ENCODE data around the gene TSSC4. TPM values are rescaled to one million over a fixed set of nuclear protein-coding genes. Genes with fewer than 3 reads are reported as not detected.
A peak's percentile ranks its signal among the peaks of the same experiment; 100 is the strongest.

Gene TSSC4
- total RNA-seq, 2 experiments from 2014 or later: 48.4 to 52.1 TPM

DNA sequence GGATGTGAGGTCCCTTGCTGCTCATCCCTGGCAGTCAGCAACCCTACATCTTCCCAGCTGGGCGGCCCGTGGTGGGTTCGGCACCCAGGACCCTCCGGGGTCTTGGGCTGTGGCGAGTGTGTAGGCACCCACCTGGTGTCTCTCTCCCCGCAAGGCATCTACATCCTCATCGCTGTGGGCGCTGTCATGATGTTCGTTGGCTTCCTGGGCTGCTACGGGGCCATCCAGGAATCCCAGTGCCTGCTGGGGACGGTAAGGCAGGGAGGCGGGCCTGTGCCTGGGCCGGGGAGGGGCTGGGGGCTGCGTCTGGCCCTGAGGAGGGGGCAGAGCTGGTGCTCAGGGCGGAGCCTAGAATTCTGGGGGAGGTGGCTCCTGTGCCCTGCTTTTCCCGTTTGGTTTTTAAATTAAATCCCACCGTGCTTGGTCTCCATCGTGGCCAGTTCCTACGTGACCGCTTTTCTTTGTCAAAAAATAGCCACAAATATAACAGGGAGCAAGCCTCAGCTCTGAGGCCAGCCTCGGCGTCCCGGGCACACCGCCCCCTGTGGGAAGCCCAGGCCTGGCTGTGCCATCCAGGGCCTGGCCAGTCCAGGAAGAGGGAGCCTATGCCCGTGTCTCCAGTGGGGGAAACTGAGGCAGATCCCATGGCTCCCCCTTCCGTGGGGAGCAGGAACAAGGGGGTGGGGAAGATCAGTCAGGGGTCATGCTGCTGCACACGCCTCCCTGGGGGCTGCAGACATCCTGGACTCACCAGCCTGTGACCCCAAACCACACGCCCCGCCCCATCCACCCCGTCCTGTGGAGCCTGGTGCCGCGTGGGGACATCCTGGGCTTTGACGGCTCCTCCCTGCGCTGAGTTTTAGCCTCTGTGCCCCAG is 6.4 kb upstream of the TSSC4 start:
- CTCF ChIA-PET: no interaction called here
- Mint-ChIP-seq H3K27me3 (no peaks in the 10 kb centered on the region), H3K9me3 (ENCODE audit: low read depth) (no peaks in the 10 kb centered on the region), H3K27ac (no peak overlapping the region), H3K4me3 (no peak overlapping the region), H3K36me3 (peaks cover 5% of the 10 kb centered on the region), H3K4me1 (peaks cover 16% of the 10 kb centered on the region)
- no peak for DNase-seq
- ATAC-seq: peak; percentile 8

DNA sequence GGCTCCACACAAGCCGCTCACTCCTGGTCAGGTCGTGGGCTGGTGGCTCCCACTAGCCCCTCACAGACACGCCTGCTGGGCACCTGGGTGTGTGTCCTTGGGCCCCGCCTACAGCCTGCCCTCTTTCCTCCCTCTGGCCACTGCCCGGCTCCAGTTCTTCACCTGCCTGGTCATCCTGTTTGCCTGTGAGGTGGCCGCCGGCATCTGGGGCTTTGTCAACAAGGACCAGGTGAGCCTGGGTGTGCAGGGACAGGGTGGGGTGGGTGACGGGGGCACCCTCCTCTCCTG is 5.8 kb upstream of the TSSC4 start:
- no peak overlapping the region for H3K27ac Mint-ChIP-seq
- CTCF ChIA-PET: no interaction called here
- H3K4me3 Mint-ChIP-seq: no peak overlapping the region
- peaks cover 11% of the 10 kb centered on the region for H3K4me1 Mint-ChIP-seq
- no peaks in the 10 kb centered on the region for H3K27me3 Mint-ChIP-seq
- peaks cover 5% of the 10 kb centered on the region for H3K36me3 Mint-ChIP-seq
- ATAC-seq (no peak), DNase-seq (no peak)
- no peaks in the 10 kb centered on the region for H3K9me3 Mint-ChIP-seq (ENCODE audit: low read depth)

DNA sequence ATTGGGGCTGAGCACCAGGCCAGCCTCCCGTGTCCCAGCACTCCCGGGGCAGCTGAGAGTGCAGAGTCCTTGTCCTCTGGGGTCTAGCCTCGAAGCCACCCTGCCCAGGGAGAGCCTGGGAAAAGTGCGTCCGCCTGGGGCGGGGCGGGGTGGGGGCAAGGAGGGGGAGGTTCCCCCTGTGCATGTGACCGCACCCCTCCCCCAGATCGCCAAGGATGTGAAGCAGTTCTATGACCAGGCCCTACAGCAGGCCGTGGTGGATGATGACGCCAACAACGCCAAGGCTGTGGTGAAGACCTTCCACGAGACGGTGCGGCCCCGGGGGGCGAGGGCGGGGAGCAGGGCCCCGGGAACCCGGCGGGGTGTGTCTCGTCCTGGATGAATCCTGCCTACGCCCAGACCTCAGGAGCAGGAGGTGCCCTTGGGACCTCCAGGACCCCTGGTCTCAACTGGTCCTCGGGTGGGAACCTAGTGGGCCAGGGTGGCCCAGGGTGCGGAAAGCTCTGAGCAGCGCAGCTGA is 5.3 kb upstream of the TSSC4 start:
- H3K9me3 Mint-ChIP-seq (ENCODE audit: low read depth): no peaks in the 10 kb centered on the region
- H3K36me3 Mint-ChIP-seq: peaks cover 5% of the 10 kb centered on the region
- H3K4me1 Mint-ChIP-seq: peaks cover 8% of the 10 kb centered on the region
- H3K4me3 Mint-ChIP-seq: no peak overlapping the region
- no peak for DNase-seq
- ATAC-seq: no peak
- no peak overlapping the region for H3K27ac Mint-ChIP-seq
- no peaks in the 10 kb centered on the region for H3K27me3 Mint-ChIP-seq
- CTCF ChIA-PET: no interaction called here

DNA sequence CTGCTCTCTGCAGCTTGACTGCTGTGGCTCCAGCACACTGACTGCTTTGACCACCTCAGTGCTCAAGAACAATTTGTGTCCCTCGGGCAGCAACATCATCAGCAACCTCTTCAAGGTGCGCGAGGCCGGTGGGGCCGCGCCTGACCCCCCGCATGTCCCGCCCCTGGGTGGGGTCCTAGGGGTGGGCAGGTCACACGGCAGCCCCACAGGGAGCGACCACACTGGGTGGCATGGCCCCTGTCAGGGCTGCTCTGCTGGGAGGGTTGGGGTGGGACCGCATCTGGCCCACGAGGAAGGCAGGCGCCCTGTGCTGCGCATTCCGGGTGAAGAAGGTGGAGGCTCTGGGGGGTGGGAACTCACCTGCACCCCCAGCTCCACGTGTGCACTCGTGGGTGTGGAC is 4.7 kb upstream of the TSSC4 start:
- H3K4me1 Mint-ChIP-seq: peaks cover 6% of the 10 kb centered on the region
- no peak overlapping the region for H3K4me3 Mint-ChIP-seq
- CTCF ChIA-PET: interaction anchor here (0.6 kb wide), 1 partner anchor 810 kb away, joined by 4 read pairs; no protein-coding TSS in a partner anchor
- DNase-seq (no peak), ATAC-seq (no peak)
- H3K27ac Mint-ChIP-seq: no peak overlapping the region
- no peaks in the 10 kb centered on the region for H3K9me3 Mint-ChIP-seq (ENCODE audit: low read depth)
- peaks cover 5% of the 10 kb centered on the region for H3K36me3 Mint-ChIP-seq
- H3K27me3 Mint-ChIP-seq: no peaks in the 10 kb centered on the region

DNA sequence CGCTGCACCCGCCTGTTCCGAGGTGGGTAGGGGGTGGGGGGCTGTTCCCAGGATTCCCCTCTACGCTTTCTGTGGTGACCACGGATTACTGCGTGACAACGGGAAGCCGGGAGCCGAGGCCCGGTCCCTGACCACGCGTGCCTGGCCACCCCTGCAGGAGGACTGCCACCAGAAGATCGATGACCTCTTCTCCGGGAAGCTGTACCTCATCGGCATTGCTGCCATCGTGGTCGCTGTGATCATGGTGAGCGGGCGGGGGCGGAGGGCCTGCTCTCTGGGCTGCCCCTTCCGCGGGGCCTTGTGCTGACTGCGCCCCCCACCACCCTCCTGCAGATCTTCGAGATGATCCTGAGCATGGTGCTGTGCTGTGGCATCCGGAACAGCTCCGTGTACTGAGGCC is 4.1 kb upstream of the TSSC4 start:
- DNase-seq (no peak), ATAC-seq (no peak)
- Mint-ChIP-seq H3K4me3 (no peak overlapping the region), H3K27me3 (no peaks in the 10 kb centered on the region), H3K4me1 (peaks cover 8% of the 10 kb centered on the region), H3K27ac (no peak overlapping the region), H3K9me3 (ENCODE audit: low read depth) (no peaks in the 10 kb centered on the region), H3K36me3 (peaks cover 5% of the 10 kb centered on the region)
- CTCF ChIA-PET: interaction anchor here (0.6 kb wide), 1 partner anchor 810 kb away, joined by 4 read pairs; no protein-coding TSS in a partner anchor

DNA sequence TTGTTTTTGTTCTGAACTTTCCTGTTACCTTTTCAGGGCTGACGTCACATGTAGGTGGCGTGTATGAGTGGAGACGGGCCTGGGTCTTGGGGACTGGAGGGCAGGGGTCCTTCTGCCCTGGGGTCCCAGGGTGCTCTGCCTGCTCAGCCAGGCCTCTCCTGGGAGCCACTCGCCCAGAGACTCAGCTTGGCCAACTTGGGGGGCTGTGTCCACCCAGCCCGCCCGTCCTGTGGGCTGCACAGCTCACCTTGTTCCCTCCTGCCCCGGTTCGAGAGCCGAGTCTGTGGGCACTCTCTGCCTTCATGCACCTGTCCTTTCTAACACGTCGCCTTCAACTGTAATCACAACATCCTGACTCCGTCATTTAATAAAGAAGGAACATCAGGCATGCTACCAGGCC is 3.5 kb upstream of the TSSC4 start:
- ATAC-seq (no peak), DNase-seq (no peak)
- peaks cover 5% of the 10 kb centered on the region for H3K36me3 Mint-ChIP-seq
- H3K27me3 Mint-ChIP-seq: no peaks in the 10 kb centered on the region
- peaks cover 13% of the 10 kb centered on the region for H3K4me1 Mint-ChIP-seq
- CTCF ChIA-PET: no interaction called here
- no peak overlapping the region for H3K27ac Mint-ChIP-seq
- H3K4me3 Mint-ChIP-seq: no peak overlapping the region
- no peaks in the 10 kb centered on the region for H3K9me3 Mint-ChIP-seq (ENCODE audit: low read depth)

DNA sequence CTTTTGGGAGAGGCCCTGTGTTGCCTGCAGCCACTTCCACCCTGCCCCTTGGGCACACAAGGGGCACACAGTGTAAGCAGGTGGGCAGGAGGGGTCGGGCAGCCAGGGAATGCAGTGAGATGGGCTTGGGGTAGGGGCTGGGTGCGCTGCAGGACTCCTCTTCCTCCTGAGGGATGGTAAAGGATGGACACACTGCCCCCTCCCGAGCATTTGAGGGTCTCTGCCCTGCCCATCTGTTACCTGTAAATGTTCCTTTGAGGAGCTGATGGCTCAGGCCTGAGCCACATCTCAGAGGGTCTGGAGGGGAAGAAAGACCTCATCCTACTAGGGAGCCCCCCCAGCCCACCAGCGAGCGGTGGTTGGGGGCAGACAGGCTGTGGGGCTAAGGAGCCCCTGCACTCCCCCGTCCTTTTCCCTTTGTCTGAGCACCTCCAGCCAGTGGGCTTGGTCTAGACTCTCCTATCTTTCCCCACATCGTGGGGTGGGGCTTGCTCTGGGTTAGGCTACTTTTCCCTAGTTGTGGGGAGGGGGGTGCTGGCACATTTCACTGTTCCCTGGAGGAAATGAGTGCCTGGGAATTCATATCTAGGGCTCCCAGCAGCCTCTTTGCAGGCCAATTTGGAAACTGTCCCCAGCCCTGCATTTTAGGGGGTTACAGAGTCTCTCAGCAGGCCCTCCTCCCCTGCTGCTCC is 1.7 kb upstream of the TSSC4 start:
- Mint-ChIP-seq H3K4me3 (peak overlapping the region; percentile 79), H3K27me3 (no peaks in the 10 kb centered on the region), H3K9me3 (ENCODE audit: low read depth) (no peaks in the 10 kb centered on the region), H3K4me1 (peaks cover 20% of the 10 kb centered on the region), H3K27ac (peak overlapping the region; percentile 87), H3K36me3 (peaks cover 5% of the 10 kb centered on the region)
- DNase-seq (no peak), ATAC-seq (no peak)
- CTCF ChIA-PET: interaction anchor here (1.5 to 8.9 kb wide), 5 partner anchors 8 to 96 kb away, joined by 4 to 109 read pairs (median 37); partner anchors contain the start of genes C11orf21 and TSPAN32

DNA sequence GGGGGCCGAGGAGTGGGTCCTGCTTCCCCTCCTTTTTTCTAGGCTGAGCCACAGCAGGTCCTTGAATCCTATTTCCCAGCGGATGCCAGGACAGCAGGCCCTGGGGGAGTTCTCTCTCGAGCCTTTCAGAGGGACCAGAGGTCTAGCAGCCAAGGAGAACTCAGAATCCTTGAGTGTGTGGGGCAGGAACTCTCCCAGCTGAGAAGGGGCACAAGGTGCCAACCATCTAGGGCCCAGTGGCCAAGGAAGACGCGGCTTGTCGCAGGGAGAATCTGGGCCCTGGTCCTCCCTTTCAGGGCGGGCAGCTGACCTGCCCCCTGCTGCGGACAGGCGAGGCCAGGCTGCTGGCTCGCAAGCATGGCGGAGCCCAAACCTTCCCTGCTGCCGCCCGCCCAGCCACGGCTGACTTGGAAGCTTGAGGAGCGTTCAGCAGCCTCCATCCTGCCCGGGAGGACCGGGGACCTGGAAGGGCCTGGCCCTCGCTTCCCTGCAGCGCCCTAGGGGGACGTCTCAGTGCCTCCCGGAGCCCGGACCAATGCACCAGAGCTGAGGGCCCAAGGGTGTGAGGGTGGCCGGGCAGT is 972 bp upstream of the TSSC4 start:
- peak; percentile 67 for DNase-seq
- ATAC-seq: peak; percentile 4
- Mint-ChIP-seq H3K36me3 (peaks cover 5% of the 10 kb centered on the region), H3K4me1 (peaks cover 19% of the 10 kb centered on the region), H3K4me3 (peak overlapping the region; percentile 79), H3K9me3 (ENCODE audit: low read depth) (no peaks in the 10 kb centered on the region), H3K27ac (peak overlapping the region; percentile 87), H3K27me3 (no peaks in the 10 kb centered on the region)
- CTCF ChIA-PET: interaction anchor here (1.2 to 8.9 kb wide), 8 partner anchors 9 to 134 kb away, joined by 4 to 109 read pairs (median 8); partner anchors contain the start of genes C11orf21 and TSPAN32

DNA sequence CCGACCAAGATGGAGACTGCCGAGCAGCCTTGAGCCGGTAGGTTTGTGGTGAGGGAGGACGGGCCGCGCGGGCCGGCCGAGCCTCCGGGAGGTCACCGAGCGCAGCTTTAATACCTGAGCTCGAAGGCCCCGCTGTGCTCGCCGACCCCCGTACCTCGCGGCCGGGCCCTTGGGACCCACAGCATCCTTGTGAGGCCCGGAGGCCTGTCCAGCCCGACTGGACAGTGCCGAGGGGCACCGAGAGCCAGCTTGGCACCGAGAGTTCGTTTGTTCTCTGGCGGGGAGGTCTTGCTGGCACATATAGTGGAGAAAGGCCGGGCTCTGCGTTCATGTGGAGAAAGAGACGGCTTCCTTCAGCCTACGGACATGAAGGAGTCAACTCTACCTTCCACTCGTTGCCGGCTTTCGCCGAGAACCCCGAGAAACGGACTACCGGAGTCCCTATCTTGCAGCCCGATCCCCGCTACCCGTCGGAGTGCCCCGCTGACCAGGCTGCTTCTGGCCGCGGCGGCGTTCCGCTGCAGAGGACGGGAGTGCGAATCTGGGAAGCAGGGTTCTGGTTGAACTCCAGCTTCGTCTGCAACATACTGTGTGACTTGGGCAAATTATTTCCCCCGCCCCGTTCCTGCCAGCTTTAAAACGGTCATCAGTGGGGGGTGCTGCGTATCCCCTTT is 349 bp downstream of the TSSC4 start:
- peak overlapping the region; percentile 79 for H3K4me3 Mint-ChIP-seq
- CTCF ChIA-PET: interaction anchor here (0.7 to 8.9 kb wide), 13 partner anchors 8 to 491 kb away, joined by 3 to 109 read pairs (median 5); partner anchors contain the start of genes C11orf21, CD81 and TSPAN32

DNA sequence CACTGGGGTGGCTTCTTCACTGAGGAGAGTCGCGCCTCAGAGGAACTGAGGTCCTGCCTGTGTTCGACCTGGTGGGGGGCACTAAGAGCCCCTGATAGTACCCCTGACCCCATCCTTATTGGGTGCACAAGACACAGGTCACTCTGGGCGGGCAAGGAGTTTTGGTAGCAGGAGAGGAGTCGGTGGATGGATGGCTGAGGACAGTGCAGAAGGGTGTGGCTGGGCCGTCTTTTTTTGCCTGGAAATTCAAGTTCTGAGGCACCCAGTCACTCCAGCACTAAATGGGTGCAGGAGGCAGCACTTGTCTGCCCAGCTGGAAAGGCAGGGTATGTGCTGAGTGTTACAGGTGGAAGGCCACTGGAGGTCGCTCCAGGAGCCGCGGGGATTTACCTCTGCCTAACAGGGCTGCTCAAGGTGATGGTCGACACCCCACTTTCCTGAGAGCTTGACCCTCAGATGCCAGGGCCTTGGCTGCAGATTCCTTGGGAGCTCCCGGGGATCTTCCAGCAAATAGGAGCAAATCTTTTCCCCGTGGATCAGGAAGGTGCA is 960 bp downstream of the TSSC4 start:
- ATAC-seq: no peak
- peak overlapping the region; percentile 79 for H3K4me3 Mint-ChIP-seq
- H3K27ac Mint-ChIP-seq: peak overlapping the region; percentile 87
- no peak for DNase-seq
- peaks cover 4% of the 10 kb centered on the region for H3K36me3 Mint-ChIP-seq
- H3K27me3 Mint-ChIP-seq: no peaks in the 10 kb centered on the region
- no peaks in the 10 kb centered on the region for H3K9me3 Mint-ChIP-seq (ENCODE audit: low read depth)
- H3K4me1 Mint-ChIP-seq: peaks cover 16% of the 10 kb centered on the region
- CTCF ChIA-PET: interaction anchor here (1.2 to 8.9 kb wide), 6 partner anchors 12 to 490 kb away, joined by 3 to 109 read pairs (median 22); partner anchors contain the start of genes C11orf21 and TSPAN32

More for the DNA sequence above, 349 bp downstream of the TSSC4 start:
- peaks cover 16% of the 10 kb centered on the region for H3K4me1 Mint-ChIP-seq
- no peak for DNase-seq
- H3K36me3 Mint-ChIP-seq: peaks cover 5% of the 10 kb centered on the region
- no peak for ATAC-seq
- peak overlapping the region; percentile 87 for H3K27ac Mint-ChIP-seq
- no peaks in the 10 kb centered on the region for H3K9me3 Mint-ChIP-seq (ENCODE audit: low read depth)
- H3K27me3 Mint-ChIP-seq: no peaks in the 10 kb centered on the region

DNA sequence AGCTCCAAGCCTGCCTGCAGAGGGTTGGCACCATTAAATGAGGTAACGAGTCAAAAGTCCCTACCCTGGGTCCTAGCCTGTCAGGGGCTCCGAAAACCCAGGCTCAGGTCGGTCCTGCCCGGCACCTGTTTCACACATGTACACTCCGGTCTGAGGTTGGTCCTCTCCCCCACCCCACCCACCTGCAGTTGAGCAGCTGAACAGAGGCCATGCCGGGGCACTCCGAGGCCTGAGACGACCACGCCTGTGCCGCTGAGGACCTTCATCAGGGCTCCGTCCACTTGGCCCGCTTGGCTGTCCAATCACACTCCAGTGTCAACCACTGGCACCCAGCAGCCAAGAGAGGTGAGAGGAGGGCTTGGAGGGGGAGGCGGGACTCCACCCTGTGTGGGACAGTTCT is 1.6 kb downstream of the TSSC4 start:
- H3K4me1 Mint-ChIP-seq: peaks cover 16% of the 10 kb centered on the region
- CTCF ChIA-PET: interaction anchor here (5.0 to 8.9 kb wide), 2 partner anchors 18 to 99 kb away, joined by 63 to 109 read pairs; partner anchors contain the start of genes C11orf21 and TSPAN32

DNA sequence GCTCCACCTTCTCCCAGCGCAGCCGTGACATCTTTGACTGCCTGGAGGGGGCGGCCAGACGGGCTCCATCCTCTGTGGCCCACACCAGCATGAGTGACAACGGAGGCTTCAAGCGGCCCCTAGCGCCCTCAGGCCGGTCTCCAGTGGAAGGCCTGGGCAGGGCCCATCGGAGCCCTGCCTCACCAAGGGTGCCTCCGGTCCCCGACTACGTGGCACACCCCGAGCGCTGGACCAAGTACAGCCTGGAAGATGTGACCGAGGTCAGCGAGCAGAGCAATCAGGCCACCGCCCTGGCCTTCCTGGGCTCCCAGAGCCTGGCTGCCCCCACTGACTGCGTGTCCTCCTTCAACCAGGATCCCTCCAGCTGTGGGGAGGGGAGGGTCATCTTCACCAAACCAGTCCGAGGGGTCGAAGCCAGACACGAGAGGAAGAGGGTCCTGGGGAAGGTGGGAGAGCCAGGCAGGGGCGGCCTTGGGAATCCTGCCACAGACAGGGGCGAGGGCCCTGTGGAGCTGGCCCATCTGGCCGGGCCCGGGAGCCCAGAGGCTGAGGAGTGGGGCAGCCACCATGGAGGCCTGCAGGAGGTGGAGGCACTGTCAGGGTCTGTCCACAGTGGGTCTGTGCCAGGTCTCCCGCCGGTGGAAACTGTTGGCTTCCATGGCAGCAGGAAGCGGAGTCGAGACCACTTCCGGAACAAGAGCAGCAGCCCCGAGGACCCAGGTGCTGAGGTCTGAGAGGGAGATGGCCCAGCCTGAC is 2.5 kb downstream of the TSSC4 start:
- Mint-ChIP-seq H3K36me3 (no peaks in the 10 kb centered on the region), H3K4me1 (peaks cover 16% of the 10 kb centered on the region), H3K9me3 (ENCODE audit: low read depth) (no peaks in the 10 kb centered on the region), H3K27ac (no peak overlapping the region), H3K4me3 (no peak overlapping the region), H3K27me3 (no peaks in the 10 kb centered on the region)
- CTCF ChIA-PET: interaction anchor here (1.0 to 8.9 kb wide), 3 partner anchors 17 to 100 kb away, joined by 5 to 109 read pairs (median 63); partner anchors contain the start of genes C11orf21 and TSPAN32
- ATAC-seq: no peak
- no peak for DNase-seq

More for the DNA sequence above, 1.6 kb downstream of the TSSC4 start:
- H3K27ac Mint-ChIP-seq: no peak overlapping the region
- ATAC-seq (no peak), DNase-seq (no peak)
- peak overlapping the region; percentile 79 for H3K4me3 Mint-ChIP-seq
- H3K9me3 Mint-ChIP-seq (ENCODE audit: low read depth): no peaks in the 10 kb centered on the region
- H3K27me3 Mint-ChIP-seq: no peaks in the 10 kb centered on the region
- peaks cover 2% of the 10 kb centered on the region for H3K36me3 Mint-ChIP-seq
